ENCODE data around the gene WDR17.

WDR17 gene

GRCh38 chr4:176186671-176187395, 121.2 kb downstream of the WDR17 start:
- H3K79me2 ChIP-seq (ENCODE audit: low read length): no peaks in the 10 kb centered on the region
- no peaks in the 10 kb centered on the region for H4K20me1 ChIP-seq (ENCODE audit: insufficient read depth, low read length)
- H2AFZ ChIP-seq (ENCODE audit: low read depth, low read length): no peak overlapping the region
- H3K4me2 ChIP-seq (ENCODE audit: low read length): no peak overlapping the region
- TF ChIP-seq, protein P1, sequence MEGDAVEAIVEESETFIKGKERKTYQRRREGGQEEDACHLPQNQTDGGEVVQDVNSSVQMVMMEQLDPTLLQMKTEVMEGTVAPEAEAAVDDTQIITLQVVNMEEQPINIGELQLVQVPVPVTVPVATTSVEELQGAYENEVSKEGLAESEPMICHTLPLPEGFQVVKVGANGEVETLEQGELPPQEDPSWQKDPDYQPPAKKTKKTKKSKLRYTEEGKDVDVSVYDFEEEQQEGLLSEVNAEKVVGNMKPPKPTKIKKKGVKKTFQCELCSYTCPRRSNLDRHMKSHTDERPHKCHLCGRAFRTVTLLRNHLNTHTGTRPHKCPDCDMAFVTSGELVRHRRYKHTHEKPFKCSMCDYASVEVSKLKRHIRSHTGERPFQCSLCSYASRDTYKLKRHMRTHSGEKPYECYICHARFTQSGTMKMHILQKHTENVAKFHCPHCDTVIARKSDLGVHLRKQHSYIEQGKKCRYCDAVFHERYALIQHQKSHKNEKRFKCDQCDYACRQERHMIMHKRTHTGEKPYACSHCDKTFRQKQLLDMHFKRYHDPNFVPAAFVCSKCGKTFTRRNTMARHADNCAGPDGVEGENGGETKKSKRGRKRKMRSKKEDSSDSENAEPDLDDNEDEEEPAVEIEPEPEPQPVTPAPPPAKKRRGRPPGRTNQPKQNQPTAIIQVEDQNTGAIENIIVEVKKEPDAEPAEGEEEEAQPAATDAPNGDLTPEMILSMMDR (IDR thresholded peaks at IDR 0.05; ENCODE audit: low read depth, low read length): no peak
- TF ChIP-seq EZH2phosphoT487 (IDR thresholded peaks at IDR 0.05; ENCODE audit: low read depth): no peak
- peaks cover 43% of the 10 kb centered on the region for H3K4me1 ChIP-seq (ENCODE audit: low read length)
- no peaks in the 10 kb centered on the region for H3K9me3 ChIP-seq (ENCODE audit: insufficient read depth, low read length)
- no peaks in the 10 kb centered on the region for H3K27me3 ChIP-seq (ENCODE audit: low read depth, low read length)
- no peak overlapping the region for H3K27ac ChIP-seq (ENCODE audit: low read length)
- H3K36me3 ChIP-seq (replicated peaks; ENCODE audit: low read depth, low read length): no peaks in the 10 kb centered on the region
- H3K9ac ChIP-seq (ENCODE audit: low read length): no peak overlapping the region
- no peak overlapping the region for H3K4me3 ChIP-seq (ENCODE audit: low read length)

DNA sequence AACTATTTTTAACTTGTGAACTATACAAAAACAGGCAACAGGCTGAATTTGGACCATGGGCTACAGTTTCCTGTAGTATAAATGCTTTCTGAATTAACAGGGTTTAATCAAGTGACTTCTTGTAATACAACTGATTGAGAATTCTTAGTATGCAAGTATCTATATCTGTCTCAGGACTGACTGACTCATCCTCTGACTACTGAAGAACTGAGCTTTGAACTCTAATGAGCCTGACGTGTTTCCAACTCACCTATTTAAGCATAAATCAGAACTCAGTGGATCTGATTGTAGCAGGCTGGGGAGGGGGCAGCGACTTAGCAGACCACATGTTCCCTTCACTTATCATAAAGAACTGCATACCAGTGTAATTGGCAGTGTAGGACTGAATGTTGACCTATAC, 122.0 kb downstream of the WDR17 start:
- Histone ChIP-seq H4K20me1 (ENCODE audit: insufficient read depth, low read length) (no peaks in the 10 kb centered on the region), H3K79me2 (ENCODE audit: low read length) (no peaks in the 10 kb centered on the region), H3K4me3 (ENCODE audit: low read length) (no peak overlapping the region), H3K27ac (ENCODE audit: low read length) (no peak overlapping the region), H3K9me3 (ENCODE audit: insufficient read depth, low read length) (no peaks in the 10 kb centered on the region), H3K9ac (ENCODE audit: low read length) (no peak overlapping the region), H2AFZ (ENCODE audit: low read depth, low read length) (0 out of 2 replicates have a peak overlapping the region, but pooled peaks have one; percentile 2), H3K36me3 (replicated peaks; ENCODE audit: low read depth, low read length) (no peaks in the 10 kb centered on the region), H3K4me2 (ENCODE audit: low read length) (peak overlapping the region; percentile 25), H3K4me1 (ENCODE audit: low read length) (peaks cover 43% of the 10 kb centered on the region), H3K27me3 (ENCODE audit: low read depth, low read length) (0 out of 2 replicates have a peak, but pooled peaks cover 4% of the 10 kb centered on the region)
- no peak for TF ChIP-seq EZH2phosphoT487 (IDR thresholded peaks at IDR 0.05; ENCODE audit: low read depth)
- TF ChIP-seq, protein P1 (IDR thresholded peaks at IDR 0.05; ENCODE audit: low read depth, low read length): no peak

DNA sequence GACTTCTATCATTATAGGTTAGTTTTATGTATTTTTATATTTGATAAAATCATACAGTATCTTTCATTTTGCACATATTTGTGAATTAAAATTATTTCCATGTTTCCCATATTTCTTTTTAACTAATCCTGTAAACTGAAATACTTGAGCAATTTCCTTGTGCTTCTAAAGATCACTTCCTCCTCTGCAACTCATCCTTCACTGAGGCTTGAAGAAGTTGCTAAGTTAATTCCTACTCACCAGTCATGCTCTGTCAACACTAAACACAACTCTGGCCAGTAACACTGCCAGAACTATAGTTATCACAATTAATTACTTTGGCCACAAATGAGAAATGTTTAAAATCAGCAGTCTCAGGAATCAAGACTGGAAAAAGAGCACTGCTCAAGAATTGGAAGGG, 123.0 kb downstream of the WDR17 start:
- Histone ChIP-seq H3K9ac (ENCODE audit: low read length) (0 out of 2 replicates have a peak overlapping the region, but pooled peaks have one; percentile 8), H3K36me3 (replicated peaks; ENCODE audit: low read depth, low read length) (no peaks in the 10 kb centered on the region), H3K27me3 (ENCODE audit: low read depth, low read length) (peaks cover 8% of the 10 kb centered on the region; the same call in 1 of the 2 replicates), H3K4me2 (ENCODE audit: low read length) (peak overlapping the region; percentile 66), H3K4me3 (ENCODE audit: low read length) (peak overlapping the region; percentile 36), H3K9me3 (ENCODE audit: insufficient read depth, low read length) (no peaks in the 10 kb centered on the region), H3K27ac (ENCODE audit: low read length) (no peak overlapping the region), H3K79me2 (ENCODE audit: low read length) (no peaks in the 10 kb centered on the region), H3K4me1 (ENCODE audit: low read length) (peaks cover 49% of the 10 kb centered on the region), H4K20me1 (ENCODE audit: insufficient read depth, low read length) (no peaks in the 10 kb centered on the region), H2AFZ (ENCODE audit: low read depth, low read length) (peak overlapping the region; percentile 30)
- TF ChIP-seq, protein P1 (IDR thresholded peaks at IDR 0.05; ENCODE audit: low read depth, low read length): no peak
- no peak for TF ChIP-seq EZH2phosphoT487 (IDR thresholded peaks at IDR 0.05; ENCODE audit: low read depth)

DNA sequence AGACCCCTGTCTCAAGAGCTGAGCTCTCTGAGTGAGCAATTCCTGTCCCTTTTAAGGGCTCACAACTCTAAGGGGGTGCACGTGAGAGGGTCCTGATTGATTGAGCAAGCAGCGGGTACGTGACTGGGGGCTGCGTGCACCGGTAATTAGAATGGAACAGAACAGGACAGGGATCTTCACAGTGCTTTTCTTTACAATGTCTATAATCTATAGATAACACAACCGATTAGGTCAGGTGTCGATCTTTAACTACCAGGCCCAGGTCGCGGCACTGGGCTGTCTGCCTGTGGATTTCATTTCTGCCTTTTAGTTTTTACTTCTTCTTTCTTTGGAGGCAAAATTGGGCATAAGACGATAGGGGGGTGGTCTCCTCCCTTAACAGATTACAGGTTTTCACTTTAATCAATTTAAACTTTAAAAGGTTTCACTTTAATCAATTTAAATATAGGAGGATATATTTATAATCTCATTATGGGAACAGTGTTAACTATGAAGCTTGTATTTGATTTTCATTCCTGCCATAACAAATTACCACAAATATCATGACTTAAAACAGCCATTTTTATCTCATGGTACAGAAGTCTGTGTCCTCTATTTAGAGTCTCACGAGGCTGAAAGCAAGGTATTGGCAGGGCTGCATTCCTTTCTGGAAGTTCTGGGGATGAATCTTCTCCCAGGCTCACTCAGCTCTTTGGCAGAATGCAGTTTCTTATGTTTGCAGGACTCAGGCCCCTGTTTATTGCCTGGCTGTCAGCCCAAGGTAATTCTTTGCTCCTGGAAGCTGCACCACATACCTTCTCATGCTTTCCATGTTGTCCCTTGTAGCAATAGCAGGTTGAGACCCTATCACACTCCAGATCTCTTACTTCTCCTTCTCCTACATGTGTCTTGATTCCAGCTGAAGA, 124.5 kb downstream of the WDR17 start:
- Histone ChIP-seq H3K9ac (ENCODE audit: low read length) (peak overlapping the region; percentile 20; the same call in 1 of the 2 replicates), H3K27me3 (ENCODE audit: low read depth, low read length) (peaks cover 11% of the 10 kb centered on the region; the same call in 1 of the 2 replicates), H4K20me1 (ENCODE audit: insufficient read depth, low read length) (no peaks in the 10 kb centered on the region), H3K27ac (ENCODE audit: low read length) (no peak overlapping the region), H3K36me3 (replicated peaks; ENCODE audit: low read depth, low read length) (no peaks in the 10 kb centered on the region), H3K79me2 (ENCODE audit: low read length) (no peaks in the 10 kb centered on the region), H3K4me2 (ENCODE audit: low read length) (peak overlapping the region; percentile 66), H2AFZ (ENCODE audit: low read depth, low read length) (peak overlapping the region; percentile 39), H3K4me3 (ENCODE audit: low read length) (peak overlapping the region; percentile 36), H3K9me3 (ENCODE audit: insufficient read depth, low read length) (no peaks in the 10 kb centered on the region), H3K4me1 (ENCODE audit: low read length) (peaks cover 62% of the 10 kb centered on the region)
- no peak for TF ChIP-seq EZH2phosphoT487 (IDR thresholded peaks at IDR 0.05; ENCODE audit: low read depth)
- TF ChIP-seq, protein P1 (IDR thresholded peaks at IDR 0.05; ENCODE audit: low read depth, low read length): no peak
